Large intestine (tissue), 3 donors: ENCODE results near the gene ZRANB1. TPM values are rescaled to one million over a fixed set of nuclear protein-coding genes. Genes with fewer than 3 reads are reported as not detected.

Experiments used
- DNase-seq, 2 donors: peaks; one replicate each; pipeline versions ENCODE4 v3.0.0 to v3.0.0-alpha.2; 2013
- H3K27ac ChIP-seq: one replicate; pipeline ENCODE4 v1.5.1; 2013; ENCODE audit warnings: low read length
- H3K27me3 ChIP-seq: 2 replicates; pipeline ENCODE4 v1.6.1; 2013; ENCODE audit warnings: low read length; ENCODE audit not compliant: control insufficient read depth, insufficient read depth
- H3K36me3 ChIP-seq: 2 replicates; pipeline ENCODE4 v1.6.1; 2013; ENCODE audit warnings: low read length; ENCODE audit not compliant: control insufficient read depth, insufficient read depth
- H3K4me1 ChIP-seq: one replicate; pipeline ENCODE4 v1.6.1; 2013; ENCODE audit warnings: low read length; ENCODE audit not compliant: control insufficient read depth, insufficient read depth
- H3K4me3 ChIP-seq: one replicate; pipeline ENCODE4 v1.5.1; 2013; ENCODE audit warnings: low read length
- H3K9me3 ChIP-seq: one replicate; pipeline ENCODE4 v1.6.1; 2013; ENCODE audit warnings: mild to moderate bottlenecking, low read depth, low read length, moderate library complexity; ENCODE audit not compliant: control insufficient read depth
- WGBS: methylation state at CpG from one replicate; pipeline ENCODE4 v1.1.5; 2013; ENCODE audit warnings: low lambda C conversion rate; ENCODE audit not compliant: insufficient coverage; 5-methylcytosine and 5-hydroxymethylcytosine counted together
- polyA plus RNA-seq: library from polyadenylated mRNA; unstranded; fragments of 120-200 nt; gene quantifications from one replicate; pipeline ENCODE4 v1.2.1, GENCODE V29; 2013

Gene ZRANB1
- polyA plus RNA-seq, 1 donor = 17.4 TPM

GRCh38 chr10:124997771-124998623 lies 56.1 kb downstream of the ZRANB1 start:
- H3K4me3 ChIP-seq = no peak overlapping the region
- no peak for DNase-seq
- H3K4me1 ChIP-seq = no peaks in the 10 kb centered on the region
- no peaks in the 10 kb centered on the region for H3K27me3 ChIP-seq
- no peaks in the 10 kb centered on the region for H3K9me3 ChIP-seq
- H3K27ac ChIP-seq = no peak overlapping the region
- no CpG with 5 or more reads among the region's 35 CpGs for WGBS
- peaks cover 98% of the 10 kb centered on the region for H3K36me3 ChIP-seq

- no peaks in the 10 kb centered on the region for H3K9me3 ChIP-seq
- H3K36me3 ChIP-seq = peaks cover 97% of the 10 kb centered on the region
- no peak for DNase-seq
- WGBS = no CpG with 5 or more reads among the region's 16 CpGs
- no peak overlapping the region for H3K4me3 ChIP-seq
- H3K4me1 ChIP-seq = no peaks in the 10 kb centered on the region
- no peaks in the 10 kb centered on the region for H3K27me3 ChIP-seq
- no peak overlapping the region for H3K27ac ChIP-seq
These were observed 56.8 kb downstream of the ZRANB1 start for GRCh38 chr10:124998624-124999291.

- H3K9me3 ChIP-seq = no peaks in the 10 kb centered on the region
- H3K27me3 ChIP-seq = no peaks in the 10 kb centered on the region
- peak overlapping the region; percentile 17 for H3K27ac ChIP-seq
- DNase-seq = peak in 1 of 2 donors; percentile 34
- no CpG with 5 or more reads among the region's 29 CpGs for WGBS
- no peak overlapping the region for H3K4me3 ChIP-seq
- H3K4me1 ChIP-seq = no peaks in the 10 kb centered on the region
- peaks cover 97% of the 10 kb centered on the region for H3K36me3 ChIP-seq
These were observed 57.8 kb downstream of the ZRANB1 start for GRCh38 chr10:124999433-125000365.

DNA sequence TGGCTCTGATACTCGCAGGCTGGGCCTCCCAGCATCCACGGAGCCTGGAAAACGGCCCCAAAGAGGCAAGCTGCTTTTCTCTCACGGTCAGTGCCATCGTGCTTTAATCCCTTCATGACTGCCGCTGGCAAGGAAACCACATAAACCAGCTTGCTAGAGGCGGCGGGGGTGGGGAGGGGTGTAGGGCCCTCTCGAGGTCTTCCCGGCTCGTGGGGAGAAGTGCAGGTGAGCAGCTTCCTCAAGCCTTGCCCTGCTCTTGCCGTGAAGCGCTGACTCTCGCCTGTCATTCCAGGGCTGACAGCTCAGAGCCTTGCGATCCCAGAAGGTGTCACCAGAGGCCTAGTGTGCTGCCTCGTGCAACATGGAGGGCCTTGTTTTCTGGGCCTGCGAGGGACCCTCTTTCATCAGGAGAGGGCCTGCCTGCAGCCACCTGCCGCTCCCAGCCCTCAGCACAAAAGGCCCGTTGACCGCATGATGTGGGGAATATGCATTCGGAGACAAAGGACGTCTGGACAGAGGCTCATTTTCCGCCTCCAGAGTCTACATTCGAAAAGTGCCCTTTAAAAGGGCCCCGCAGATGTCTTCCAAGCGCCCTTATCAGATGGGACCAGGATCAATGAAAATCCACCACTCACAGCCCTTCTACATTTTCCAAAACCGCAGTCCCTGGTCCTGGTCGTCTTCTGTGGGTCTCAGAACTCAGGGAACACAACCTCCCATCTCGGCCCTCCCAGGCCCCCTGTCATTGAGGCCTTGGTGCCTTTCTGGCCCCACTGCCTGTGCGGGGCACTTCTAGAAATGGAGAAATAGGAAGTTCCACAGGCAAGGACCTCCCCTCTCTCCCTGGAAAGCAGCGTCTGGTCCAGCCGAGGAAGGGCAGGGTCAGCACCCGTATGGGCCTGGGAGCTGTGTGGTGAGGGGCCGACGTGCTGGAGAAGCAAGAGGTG lies 58.7 kb downstream of the ZRANB1 start:
- DNase-seq = no peak
- H3K4me3 ChIP-seq = no peak overlapping the region
- peak overlapping the region; percentile 33 for H3K27ac ChIP-seq
- peaks cover 97% of the 10 kb centered on the region for H3K36me3 ChIP-seq
- H3K27me3 ChIP-seq = no peaks in the 10 kb centered on the region
- no peaks in the 10 kb centered on the region for H3K9me3 ChIP-seq
- no CpG with 5 or more reads among the region's 35 CpGs for WGBS
- no peaks in the 10 kb centered on the region for H3K4me1 ChIP-seq

DNA sequence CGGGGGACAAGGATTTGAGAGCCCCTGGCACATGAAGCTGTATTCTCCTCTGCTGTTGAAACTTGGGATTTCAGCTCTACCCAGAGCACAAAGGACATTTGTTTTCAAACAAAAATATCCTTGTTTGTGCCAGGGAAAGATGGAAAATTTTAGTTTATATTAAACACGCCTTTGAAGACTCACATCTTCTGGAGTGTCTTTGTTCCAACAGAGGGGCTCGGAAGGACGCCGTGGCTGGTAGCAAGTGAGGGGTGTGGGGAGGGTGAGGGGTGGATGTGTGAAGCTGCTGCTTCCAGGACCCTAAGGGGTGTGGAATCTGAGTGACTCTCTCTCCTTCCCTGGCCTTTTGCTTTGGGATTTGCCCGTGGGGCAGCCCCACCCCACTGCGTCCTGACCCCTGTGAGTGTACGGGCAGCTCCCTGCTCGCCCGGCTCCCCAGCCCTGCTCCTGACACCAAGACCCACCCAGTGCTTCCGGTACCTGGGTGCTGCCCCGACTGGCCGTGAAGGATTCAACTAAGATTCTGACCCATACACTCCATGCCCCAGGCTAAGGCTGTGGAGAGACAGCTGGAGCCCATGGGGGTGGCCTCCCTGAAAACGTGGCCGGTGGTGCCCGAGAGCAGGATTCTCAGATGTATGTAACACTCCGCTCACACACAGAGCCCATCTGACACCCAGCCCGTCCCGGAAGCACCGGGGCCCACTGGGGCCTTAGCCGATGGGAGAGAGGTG lies 59.6 kb downstream of the ZRANB1 start:
- H3K4me3 ChIP-seq = no peak overlapping the region
- DNase-seq = no peak
- no peak overlapping the region for H3K27ac ChIP-seq
- H3K9me3 ChIP-seq = no peaks in the 10 kb centered on the region
- H3K36me3 ChIP-seq = peaks cover 96% of the 10 kb centered on the region
- H3K4me1 ChIP-seq = no peaks in the 10 kb centered on the region
- no peaks in the 10 kb centered on the region for H3K27me3 ChIP-seq
- WGBS = no CpG with 5 or more reads among the region's 21 CpGs

- DNase-seq = no peak
- Histone ChIP-seq H3K4me3 (no peak overlapping the region), H3K4me1 (no peaks in the 10 kb centered on the region), H3K27ac (no peak overlapping the region), H3K27me3 (no peaks in the 10 kb centered on the region), H3K9me3 (no peaks in the 10 kb centered on the region), H3K36me3 (peaks cover 96% of the 10 kb centered on the region)
- 80% methylated on average over 1 of the region's 12 CpGs for WGBS
These were observed 60.1 kb downstream of the ZRANB1 start for GRCh38 chr10:125002047-125002422.

GRCh38 chr10:125002423-125003145 lies 60.7 kb downstream of the ZRANB1 start:
- no CpG with 5 or more reads among the region's 28 CpGs for WGBS
- Histone ChIP-seq H3K9me3 (no peaks in the 10 kb centered on the region), H3K36me3 (peaks cover 96% of the 10 kb centered on the region), H3K27me3 (no peaks in the 10 kb centered on the region), H3K4me3 (no peak overlapping the region), H3K27ac (no peak overlapping the region), H3K4me1 (no peaks in the 10 kb centered on the region)
- no peak for DNase-seq

DNA sequence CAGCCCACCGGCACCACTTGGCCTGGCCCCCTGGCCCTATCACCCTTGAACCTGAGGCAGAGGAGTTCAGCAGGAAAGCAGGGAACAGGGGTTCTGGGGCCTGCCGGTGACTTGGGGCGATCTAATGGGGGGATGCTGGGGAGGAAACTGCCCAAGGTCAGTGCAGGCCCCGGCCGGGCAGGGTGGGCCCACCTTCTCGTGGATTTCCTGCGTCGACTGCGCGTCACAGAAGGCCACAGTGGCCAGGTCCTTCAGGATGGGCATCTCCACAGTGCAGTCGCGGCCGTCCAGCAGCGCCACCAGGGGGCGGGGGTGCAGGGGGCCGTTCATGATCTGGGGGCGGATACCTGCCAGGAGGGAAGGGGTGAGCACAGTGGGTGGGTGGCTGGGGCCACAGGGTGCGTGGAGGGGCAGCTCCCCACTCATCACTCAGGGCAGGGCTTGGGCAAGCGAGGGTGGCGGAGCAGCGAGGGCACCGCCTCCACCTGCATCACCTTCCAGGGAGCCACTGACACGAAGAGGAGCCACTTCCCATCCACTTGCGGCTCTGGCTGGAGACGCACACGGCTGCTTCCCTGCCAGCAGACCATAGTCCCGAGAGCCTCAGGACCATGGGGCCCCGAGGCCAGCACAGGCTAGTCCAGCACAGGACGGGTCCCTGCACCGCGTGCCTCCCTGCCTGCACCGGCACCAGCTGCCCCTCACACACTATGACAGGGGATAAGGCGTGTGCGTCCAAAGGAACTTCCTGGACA lies 61.4 kb downstream of the ZRANB1 start:
- Histone ChIP-seq H3K4me1 (no peaks in the 10 kb centered on the region), H3K27me3 (no peaks in the 10 kb centered on the region)
- no peak for DNase-seq

More for the DNA sequence above, 61.4 kb downstream of the ZRANB1 start:
- Histone ChIP-seq H3K4me3 (no peak overlapping the region), H3K36me3 (peaks cover 90% of the 10 kb centered on the region), H3K27ac (no peak overlapping the region), H3K9me3 (no peaks in the 10 kb centered on the region)
- no CpG with 5 or more reads among the region's 34 CpGs for WGBS
